Coronary artery (tissue), 2 donors: ENCODE data around the gene PRORP.
A peak's percentile ranks its signal among the peaks of the same experiment; 100 is the strongest.

ENCODE experiments used
- DNase-seq: peaks from one replicate; pipeline ENCODE4 v3.0.0-alpha.2; 2017; ENCODE audit warnings: low spot score
- H3K27ac ChIP-seq, 2 donors: fragments of 200-600 bp; sonication (generic); one replicate each; pipeline ENCODE4 v1.5.1; 2016 to 2019
- H3K4me3 ChIP-seq: fragments of 200-600 bp; sonication (generic); 2 replicates; pipeline ENCODE4 v1.5.1; 2016; ENCODE audit warnings: mild to moderate bottlenecking, moderate library complexity
- CTCF ChIP-seq: fragments of 200-600 bp; sonication (generic); IDR thresholded peaks from one replicate; pipeline ENCODE4 v1.5.1; 2019; ENCODE audit warnings: antibody characterized with exemption

The PRORP gene

GRCh38 chr14:35121026-35121886 lies 1.1 kb upstream of the PRORP start:
- no peak for TF ChIP-seq CTCF
- H3K27ac ChIP-seq: peak overlapping the region; percentile 87 to 92
- DNase-seq: no peak
- H3K4me3 ChIP-seq: peak overlapping the region; percentile 80

GRCh38 chr14:35122696-35123387 lies 490 bp downstream of the PRORP start:
- H3K4me3 ChIP-seq: peak overlapping the region; percentile 80
- H3K27ac ChIP-seq: peak overlapping the region; percentile 87 to 92
- no peak for TF ChIP-seq CTCF
- no peak for DNase-seq

- DNase-seq: no peak
- peak overlapping the region; percentile 87 to 92 for H3K27ac ChIP-seq
- H3K4me3 ChIP-seq: peak overlapping the region; percentile 80
- TF ChIP-seq CTCF: no peak
Observed at GRCh38 chr14:35123388-35123703, 994 bp downstream of the PRORP start.

- H3K27ac ChIP-seq: no peak overlapping the region
- no peak for DNase-seq
- TF ChIP-seq CTCF: no peak
- H3K4me3 ChIP-seq: no peak overlapping the region
Observed at GRCh38 chr14:35124127-35124526, 1.8 kb downstream of the PRORP start.

GRCh38 chr14:35133542-35134328 lies 11.4 kb downstream of the PRORP start:
- DNase-seq: no peak
- no peak for TF ChIP-seq CTCF
- Histone ChIP-seq H3K27ac (no peak overlapping the region), H3K4me3 (no peak overlapping the region)

GRCh38 chr14:35134329-35135123 lies 12.2 kb downstream of the PRORP start:
- Histone ChIP-seq H3K4me3 (no peak overlapping the region), H3K27ac (no peak overlapping the region)
- no peak for TF ChIP-seq CTCF
- DNase-seq: no peak
